Coronary artery (tissue), 2 donors: Measurements from ENCODE around the gene BRIX1.

ENCODE experiments used
- DNase-seq: peaks from one replicate; pipeline ENCODE4 v3.0.0-alpha.2; 2017; ENCODE audit warnings: low spot score
- H3K27ac ChIP-seq, 2 donors: fragments of 200-600 bp; sonication (generic); one replicate each; pipeline ENCODE4 v1.5.1; 2016 to 2019
- H3K4me3 ChIP-seq: fragments of 200-600 bp; sonication (generic); 2 replicates; pipeline ENCODE4 v1.5.1; 2016; ENCODE audit warnings: mild to moderate bottlenecking, moderate library complexity
- CTCF ChIP-seq: fragments of 200-600 bp; sonication (generic); IDR thresholded peaks from one replicate; pipeline ENCODE4 v1.5.1; 2019; ENCODE audit warnings: antibody characterized with exemption

The BRIX1 gene

GRCh38 chr5:34929720-34930461, 14.4 kb downstream of the BRIX1 start:
- DNase-seq: peak; percentile 91
- Histone ChIP-seq H3K27ac (peak overlapping the region; percentile 98), H3K4me3 (peak overlapping the region; percentile 96)
- no peak for TF ChIP-seq CTCF

GRCh38 chr5:34930462-34930844, 14.9 kb downstream of the BRIX1 start:
- no peak for TF ChIP-seq CTCF
- no peak for DNase-seq
- peak overlapping the region; percentile 98 for H3K27ac ChIP-seq

GRCh38 chr5:34930870-34931269, 15.4 kb downstream of the BRIX1 start:
- H3K27ac ChIP-seq: peak overlapping the region; percentile 98
- no peak for TF ChIP-seq CTCF

More at GRCh38 chr5:34930462-34930844, 14.9 kb downstream of the BRIX1 start:
- H3K4me3 ChIP-seq: peak overlapping the region; percentile 96

GRCh38 chr5:34932947-34933346, 17.4 kb downstream of the BRIX1 start:
- no peak for TF ChIP-seq CTCF
- no peak for DNase-seq
- no peak overlapping the region for H3K4me3 ChIP-seq
- H3K27ac ChIP-seq: no peak overlapping the region

More at GRCh38 chr5:34930870-34931269, 15.4 kb downstream of the BRIX1 start:
- peak overlapping the region; percentile 96 for H3K4me3 ChIP-seq
- no peak for DNase-seq

- no peak for TF ChIP-seq CTCF
- Histone ChIP-seq H3K4me3 (no peak overlapping the region), H3K27ac (no peak overlapping the region)
- no peak for DNase-seq
These were observed 26.4 kb downstream of the BRIX1 start for GRCh38 chr5:34941936-34942335.

GRCh38 chr5:34944044-34944443, 28.5 kb downstream of the BRIX1 start:
- DNase-seq: no peak
- no peak for TF ChIP-seq CTCF
- no peak overlapping the region for H3K27ac ChIP-seq
- H3K4me3 ChIP-seq: no peak overlapping the region

- DNase-seq: no peak
- no peak for TF ChIP-seq CTCF
- Histone ChIP-seq H3K27ac (no peak overlapping the region), H3K4me3 (no peak overlapping the region)
These were observed 29.0 kb downstream of the BRIX1 start for GRCh38 chr5:34944460-34945047.
